GM19240 (cell line): Measurements from ENCODE around the gene ATXN10.

Source experiments
- DNase-seq: peaks from one replicate; pipeline ENCODE4 v3.0.0; 2011; ENCODE audit warnings: low spot score; ENCODE audit not compliant: insufficient read length

ATXN10 gene

DNA sequence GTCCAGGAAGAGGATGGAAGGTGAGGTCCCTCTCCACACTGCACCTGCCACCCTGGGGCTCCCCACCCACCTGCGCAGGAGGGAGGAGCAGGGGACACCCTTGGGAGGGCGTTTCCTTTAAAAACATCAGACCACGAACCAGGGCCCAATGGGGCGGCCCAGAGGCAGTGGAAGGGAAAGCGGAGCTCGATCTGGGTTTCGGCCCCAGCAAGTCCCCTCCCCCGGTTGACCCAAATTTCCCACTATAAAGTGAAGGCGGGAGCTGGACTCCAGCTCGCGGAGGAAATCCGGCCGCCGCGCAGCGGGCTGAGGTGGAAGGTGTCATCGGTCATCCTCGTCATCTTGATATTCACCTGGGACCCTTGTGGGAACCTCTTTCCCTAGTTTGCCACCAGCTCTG, 206.0 kb downstream of the ATXN10 start:
- DNase-seq: no peak

DNA sequence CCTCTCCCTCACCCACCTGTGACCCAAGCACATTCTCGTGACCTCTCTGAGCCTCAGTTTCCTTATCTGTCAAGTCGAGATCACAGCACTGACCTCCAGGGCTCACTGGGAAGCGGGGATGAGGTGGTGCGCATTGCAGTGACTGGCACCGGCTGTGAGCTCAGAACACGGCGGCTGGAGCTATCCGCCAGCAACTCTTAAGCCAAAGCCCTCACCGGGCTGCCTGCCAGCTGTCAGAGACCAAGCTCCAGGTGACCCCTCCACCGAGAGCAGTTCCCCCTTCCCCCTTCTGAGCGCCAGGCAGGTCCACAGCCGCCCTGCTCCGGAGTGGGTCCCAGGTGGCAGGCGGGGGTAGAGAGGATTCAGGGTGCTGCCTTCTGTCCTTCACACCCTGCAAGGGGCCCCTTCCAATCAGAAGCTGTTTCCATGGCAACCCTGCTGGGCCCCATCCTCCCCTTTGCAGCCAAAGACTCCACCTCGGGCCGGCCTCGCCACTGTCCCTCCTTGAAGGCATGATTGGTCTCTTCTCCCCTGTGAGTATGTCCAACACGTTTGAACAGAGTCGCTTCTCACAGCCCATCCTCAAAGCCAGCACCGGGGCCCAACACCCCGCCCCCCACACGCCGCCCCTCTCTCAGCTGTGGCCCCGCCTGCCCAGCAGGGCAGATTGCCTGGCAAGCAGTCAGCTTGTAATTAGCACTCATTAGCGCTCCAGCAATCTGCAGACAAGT, 206.6 kb downstream of the ATXN10 start:
- no peak for DNase-seq

DNA sequence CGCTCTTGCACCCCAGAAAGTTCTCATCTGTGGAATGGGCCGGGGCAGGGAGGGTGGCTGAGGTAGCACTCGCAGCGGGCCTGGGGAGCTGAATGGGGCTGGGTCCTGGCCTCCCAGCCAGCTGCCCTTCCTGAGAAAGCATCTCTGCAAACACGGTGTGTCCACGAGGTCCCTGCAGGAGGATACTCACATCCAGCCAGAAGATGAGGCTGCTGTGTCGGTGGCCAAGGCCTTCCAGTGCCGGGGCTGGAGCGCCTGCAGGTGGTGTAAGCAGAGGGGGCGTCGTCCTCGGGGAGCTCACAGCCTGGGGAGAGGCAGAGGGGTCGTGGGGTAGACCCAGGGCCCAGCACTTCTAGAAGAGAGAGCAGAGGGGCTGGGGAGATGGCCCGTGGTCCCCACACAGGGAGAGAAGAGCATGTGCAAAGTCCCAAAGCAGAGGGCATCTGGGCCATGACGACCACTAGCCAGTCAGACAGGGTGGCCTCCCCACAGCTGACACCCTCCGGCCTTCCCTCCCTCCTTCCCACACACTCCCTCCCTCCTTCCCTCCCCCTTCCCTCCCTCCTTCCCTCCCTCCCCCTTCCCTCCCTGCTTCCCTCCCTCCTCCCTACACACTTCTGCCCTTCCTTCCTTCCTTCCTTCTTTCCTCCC, 207.4 kb downstream of the ATXN10 start:
- no peak for DNase-seq

DNA sequence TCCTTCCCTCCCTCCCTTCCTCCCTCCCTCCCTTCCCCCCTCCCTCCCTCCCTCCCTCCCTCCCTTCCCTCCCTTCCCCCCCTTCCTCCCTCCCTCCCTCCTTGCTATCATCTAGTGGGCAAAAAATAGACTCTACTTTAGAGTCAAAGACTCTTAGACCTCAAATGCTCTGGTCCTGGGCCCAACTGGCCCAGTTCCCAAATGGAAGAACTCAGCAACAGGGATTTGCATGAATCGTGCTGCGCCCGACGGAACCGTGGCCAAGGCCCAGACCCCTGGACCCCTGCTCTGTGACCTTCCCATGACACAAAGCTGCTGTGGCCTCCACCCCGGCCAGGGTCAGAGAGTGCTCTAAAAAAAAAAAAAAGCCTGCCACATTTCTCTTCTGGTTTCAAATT, 207.9 kb downstream of the ATXN10 start:
- DNase-seq: no peak

DNA sequence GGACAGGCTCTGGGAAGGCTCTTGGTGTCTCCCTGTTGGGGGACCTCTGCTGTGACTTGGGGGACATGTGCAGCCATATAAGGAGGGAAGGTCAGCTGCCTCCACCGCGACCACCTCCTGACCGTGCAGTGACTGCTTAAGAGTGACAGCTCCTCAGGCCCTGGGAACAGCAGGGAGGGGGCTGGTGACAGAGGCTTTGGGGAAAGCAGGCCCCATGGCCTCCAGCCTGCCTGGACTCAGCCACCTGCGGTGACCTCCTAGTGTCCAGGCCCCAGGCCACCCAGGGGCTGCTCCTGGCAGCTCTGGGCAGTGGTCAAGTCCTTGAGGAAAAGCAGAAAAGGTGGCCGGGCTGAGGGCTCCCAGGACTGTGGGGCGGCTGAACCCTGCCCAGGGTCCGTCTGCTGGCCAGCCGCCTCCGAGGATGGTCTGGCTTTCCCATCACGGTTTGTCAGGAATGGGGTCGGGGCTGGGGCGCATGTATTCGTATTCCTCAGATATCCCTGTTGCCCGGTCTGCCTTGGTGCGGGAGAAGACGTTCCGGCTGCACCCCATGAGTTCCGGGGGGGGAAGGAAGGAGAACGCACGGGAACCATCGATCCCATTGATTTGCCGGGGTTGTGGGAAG, 208.6 kb downstream of the ATXN10 start:
- DNase-seq: no peak

DNA sequence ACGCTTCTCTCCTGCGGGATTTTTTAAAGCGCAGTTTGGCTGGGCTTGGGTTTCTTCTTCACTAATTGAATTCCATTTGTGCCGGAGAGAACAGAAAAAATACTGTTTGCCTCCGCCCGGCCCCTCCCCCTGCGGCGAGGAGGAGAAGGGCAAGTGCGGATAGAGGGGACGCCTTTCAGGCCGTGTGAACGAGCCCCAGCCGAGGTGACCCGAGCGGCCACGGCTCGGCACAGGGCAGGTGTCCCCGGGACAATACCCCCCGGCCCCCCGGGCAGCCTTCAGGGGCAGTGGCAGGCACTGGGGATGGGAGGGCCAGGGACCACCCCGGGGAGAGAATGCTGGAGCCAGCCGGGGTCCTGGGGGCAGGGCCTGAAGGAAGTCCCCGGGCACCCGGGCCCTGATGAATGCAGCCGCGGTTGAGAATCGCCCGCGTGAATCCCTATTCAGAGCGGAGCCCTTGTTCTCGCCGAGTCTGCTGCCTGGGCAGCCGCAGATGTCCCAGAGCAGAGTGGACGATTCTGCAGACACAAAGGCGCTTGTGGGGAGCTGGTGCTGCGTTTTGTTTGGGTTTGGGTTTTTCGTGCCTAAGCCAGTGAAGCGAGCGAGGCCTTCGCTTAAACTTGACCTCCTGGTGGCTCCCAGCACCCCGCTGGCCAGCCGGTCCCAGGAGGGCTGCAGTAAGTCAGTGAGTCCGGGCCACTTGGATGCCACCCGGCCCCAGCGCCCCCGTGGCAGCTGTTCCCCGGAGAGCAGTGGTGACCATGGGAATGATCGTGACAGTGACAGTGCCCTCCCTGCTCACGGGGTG, 209.3 kb downstream of the ATXN10 start:
- no peak for DNase-seq

DNA sequence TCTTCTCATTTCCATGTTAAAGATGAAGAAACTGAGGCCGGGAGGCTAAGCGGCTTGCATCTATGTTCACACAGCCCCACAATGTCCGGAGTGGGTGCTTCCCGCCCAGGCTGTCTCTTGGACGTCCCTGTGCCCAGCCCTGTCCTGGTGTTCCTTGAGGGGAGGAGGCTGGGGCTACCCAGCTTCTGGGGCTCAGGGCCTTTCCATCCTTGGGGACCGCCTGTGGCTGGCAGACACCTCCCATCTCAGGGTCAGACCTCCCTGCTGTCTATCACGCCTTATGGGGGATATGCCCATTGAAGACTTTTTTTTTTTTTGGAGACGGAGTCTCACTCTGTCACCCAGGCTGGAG, 209.9 kb downstream of the ATXN10 start:
- no peak for DNase-seq

DNA sequence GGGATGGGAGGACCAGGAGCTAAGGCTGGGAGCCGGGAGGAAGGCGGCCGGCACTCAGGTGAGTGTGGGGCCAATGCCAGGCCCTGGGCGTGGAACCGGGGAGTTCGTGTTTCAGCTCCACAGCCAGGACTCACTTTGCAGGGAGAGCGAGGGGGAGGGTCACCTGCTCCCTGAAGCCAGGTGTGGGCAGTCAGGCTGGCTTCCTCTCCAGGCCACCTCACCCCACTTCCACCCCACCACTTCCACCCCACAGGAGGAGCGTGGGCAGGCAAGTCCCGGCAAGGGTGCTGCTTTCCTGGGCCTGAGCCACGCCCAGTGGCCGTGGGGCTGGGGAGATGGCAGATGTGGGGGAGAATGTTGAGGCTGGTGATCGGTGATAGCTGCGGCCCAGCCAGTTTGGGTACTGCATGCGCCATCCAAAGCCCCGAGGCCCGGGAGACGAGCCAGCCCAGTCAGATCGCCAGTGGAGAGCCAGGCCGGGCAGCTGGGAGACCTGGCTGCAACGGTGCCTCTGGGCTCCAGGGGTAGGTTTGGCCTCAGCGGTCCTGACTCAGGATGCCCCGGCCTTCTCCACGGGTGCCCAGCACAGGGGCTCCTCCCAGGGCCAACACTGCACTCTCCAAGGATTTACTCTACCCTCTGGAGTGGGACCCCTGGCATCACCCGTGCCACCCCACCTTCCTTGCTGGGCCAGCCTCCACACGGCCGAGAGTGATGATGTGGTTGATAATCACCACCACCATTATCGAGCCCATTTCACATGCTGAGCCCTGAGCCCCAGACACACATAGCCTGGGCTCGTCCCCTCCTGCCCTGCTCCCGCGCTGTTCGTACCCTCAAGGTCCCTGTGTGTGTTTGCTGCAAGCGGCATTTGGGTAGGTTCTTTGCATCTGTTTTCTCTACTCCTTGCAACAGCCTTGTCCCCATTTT, 211.5 kb downstream of the ATXN10 start:
- DNase-seq: no peak

DNA sequence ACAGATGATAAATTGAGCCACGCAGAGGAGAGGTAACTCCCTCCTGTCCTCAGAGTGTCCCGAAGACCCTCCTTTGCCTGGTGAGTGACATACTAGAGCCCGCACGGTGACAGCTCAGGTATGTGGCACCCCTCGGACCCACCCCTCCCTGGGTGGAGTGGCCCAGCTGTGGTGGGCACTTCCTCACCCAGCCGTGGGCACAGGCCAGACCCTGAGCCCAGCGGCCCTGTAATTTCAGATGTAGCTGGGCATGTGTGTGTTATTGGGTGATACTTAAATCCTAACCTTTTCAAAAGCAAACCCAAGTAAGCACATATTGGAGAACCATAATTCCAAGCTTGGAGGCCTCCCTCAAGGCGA, 212.2 kb downstream of the ATXN10 start:
- DNase-seq: no peak

DNA sequence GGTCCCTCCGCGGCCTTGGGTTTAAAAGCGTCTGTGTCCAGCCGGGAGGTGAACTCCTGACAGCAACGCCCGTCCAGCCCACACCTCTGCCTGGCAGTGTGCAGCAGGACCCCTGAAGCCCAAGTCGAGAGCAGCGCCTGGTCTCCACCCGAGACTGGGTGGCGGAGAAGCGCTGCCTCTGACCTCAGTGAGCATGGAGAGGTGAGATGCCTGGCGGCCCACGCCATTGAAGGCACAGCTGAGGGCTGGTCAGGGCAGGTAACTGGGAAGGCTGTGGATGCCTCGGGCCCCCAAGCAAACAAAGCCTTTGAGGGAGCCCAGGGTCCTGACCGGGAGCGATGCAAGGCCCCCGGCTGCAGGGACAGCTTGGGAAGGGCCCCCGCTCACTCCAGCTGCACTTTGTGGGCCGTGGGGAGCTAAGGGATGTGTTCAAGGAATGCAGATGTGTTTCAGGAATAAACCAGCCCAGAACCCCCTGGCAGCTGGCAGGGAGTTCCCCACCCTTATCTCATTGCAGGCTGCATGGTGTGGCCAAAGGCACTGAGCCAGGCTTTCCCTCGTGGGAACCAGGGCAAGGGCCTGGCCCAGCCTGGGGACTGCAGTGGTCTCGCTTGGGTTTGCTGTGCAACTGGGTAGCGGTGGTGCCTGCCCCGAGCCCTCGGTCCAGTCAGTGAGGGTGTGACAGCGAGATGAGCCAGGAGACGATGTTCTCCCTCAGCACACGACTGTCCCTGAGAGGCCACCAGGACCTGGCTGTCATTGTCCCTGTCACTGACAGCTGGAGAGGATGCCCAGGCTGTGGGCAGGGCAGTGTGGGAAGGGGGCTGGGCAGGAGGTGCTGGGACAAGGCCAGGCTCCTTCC, 212.8 kb downstream of the ATXN10 start:
- no peak for DNase-seq

DNA sequence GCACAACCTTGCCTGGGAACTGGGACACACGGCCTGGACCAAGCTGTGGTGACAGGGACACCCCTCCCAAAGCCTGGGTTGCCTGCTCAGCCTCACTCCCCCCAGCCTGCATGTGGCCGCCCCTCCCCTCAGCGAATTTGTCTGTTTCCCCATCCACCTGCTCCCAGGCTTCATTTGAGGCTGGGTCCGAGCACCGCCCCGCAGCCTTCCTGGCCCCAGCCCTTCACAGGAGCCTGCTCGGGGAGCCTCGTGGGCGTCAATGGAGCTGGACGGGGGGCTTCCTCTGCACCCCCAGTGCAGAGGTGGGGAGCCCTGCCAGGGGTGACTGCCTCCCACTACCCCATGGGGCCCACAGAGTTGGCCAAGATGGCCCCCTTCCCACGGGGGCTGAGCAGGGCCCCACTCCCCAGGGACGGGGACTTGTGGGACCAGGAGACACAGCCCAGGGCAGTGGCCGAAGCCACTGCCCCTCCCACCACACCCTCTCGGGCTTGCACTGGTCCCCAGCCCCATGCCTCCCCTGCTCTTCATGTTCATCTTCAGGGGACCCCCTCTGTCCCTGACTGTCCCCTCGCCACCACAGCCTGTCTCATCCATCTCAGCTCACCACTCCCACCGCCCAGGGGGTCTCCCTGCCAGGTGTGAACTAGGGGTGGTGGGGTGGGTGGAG, 213.7 kb downstream of the ATXN10 start:
- no peak for DNase-seq

DNA sequence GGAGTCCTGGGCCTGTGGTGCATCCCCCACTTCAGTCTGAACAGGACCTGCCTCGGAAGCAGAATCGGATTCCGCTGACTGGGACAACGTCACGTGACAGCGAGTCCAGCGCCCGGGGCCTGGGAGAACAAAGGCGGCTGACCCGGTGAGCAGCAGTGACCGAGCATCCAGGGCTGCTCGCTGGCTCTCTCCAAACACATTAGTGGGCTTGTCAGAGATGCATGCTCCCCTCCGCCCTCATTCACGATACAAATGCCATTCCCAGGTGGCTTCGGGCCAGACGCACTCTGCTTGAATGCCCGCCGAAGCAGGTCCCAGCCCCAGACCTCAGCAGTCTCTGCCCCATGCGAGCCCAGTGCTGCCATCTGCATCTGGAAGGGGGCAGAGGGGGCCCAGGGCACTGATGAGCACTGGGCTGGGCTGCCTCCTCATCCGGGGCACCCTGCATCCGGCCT, 214.3 kb downstream of the ATXN10 start:
- DNase-seq: no peak

DNA sequence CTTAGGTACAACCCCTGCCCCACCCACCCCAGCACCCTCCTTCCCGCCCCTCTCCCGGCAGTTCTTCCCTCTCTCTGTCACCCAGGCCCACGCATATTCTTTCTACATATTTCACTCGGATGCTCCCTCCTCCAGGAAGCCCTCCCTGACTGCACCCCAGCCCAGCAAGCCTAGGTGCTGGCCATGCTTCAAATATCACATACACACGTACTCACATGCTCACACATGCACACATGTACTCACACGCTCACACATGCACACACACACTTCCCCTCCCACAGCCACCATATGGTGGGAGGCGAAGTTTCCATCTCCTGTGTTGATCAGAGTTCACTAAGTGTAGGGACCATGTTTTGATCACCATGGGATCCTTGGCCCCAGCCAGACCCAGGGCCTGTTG, 214.9 kb downstream of the ATXN10 start:
- DNase-seq: no peak

DNA sequence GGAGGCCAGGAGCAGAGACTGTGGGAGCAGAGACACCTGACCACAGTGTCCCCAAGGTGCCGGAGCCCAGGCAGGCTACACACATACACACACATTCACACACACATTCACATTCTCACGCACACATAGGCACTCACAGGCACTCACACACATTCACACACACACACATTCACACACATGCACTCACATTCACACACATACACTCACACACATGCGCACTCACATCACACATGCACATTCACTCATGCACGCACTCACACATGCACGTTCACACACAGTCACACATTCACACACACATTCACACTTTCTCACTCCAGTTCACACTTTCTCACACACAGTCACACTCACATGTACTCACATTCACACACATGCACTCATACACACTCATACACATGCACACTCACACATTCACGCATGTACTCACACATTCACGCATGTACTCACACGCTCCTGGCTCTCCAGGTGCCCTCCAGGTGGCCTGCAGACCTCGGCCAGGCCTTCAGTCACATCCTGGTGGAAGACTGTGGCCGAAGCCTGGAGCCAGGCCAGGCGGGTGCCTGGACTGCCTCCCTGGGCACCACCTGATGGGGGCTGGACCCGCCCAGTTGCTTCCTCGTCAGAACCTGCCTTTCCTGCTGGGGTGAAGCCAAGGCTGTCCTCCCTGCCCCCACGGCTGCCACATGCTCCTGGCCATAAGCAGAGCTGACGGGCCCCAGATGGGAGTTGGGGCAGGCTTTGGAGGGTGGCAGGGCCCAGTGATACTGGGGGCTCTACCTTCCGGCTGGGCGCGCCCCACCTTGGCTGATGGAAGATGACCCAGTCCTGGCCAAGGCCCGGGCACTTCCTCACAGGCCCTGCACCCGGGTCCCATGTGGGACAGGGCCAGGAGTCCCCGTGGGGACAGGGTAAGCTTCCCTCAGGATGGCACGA, 215.8 kb downstream of the ATXN10 start:
- no peak for DNase-seq

DNA sequence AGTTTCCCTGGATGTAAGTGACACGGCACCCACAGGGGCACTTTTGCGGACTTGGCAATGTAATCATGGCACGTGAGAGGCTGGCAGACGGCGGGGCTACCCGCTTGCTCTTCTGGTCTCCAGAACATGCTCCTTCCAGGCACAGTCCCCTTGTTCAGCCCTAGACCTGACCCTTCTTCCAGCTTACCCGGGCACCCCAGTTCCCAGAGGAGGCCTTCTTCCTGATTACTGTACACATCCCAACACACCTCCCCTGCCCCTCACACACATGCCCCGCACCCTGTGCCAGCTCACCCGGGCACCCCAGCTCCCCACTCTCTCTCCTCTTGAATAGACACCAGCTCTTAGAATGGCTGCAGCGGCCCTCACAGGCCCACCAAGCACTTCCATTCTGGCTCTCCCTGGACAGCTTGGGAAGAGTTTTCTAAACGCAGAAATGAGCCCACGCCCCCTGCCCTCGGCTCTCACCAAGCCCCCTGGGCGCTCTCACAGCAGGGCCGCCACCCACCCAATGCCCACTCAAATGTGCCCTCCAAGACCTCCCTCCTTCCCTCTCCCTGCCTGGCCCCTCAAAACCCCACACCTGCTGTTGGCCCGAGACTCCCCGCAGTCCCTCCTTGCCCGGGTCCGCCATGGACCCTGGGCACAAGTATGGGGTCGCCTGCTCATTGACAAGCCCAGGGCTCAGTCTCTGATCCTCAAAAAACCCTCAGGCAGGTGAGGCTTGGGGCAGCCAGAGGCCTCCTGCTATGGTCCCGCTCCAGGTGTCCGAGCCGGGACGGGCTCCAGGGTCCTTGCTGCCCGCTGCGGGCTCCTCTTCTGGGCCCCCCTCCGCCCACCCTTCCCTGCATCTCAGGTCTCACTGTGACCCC, 216.8 kb downstream of the ATXN10 start:
- no peak for DNase-seq

DNA sequence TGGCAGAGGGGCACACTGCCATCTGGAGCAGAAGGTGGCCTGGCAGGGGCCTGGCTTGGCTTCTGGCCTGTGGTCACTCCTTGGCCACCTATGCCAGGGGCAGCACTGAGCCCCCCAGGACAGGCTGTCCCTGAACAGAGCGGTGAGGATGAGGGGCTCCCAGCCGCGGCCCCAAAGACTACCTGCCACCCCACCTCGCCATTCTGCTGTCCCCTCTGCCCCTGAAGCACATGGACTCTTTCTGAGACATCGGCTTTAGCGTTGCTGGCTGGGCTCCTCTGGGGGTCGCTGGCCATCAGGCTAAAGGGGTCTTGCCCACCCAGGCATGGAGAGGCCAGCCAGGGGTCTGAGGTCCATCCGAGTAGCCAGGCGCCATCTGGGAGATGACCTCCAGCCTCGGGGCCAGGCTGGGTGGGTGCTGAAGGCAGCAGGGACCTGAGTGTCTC, 217.5 kb downstream of the ATXN10 start:
- no peak for DNase-seq
